Measurements from ENCODE around the gene PRDM11.

Gene PRDM11

GRCh38 chr11:45142241-45143055, 4.0 kb upstream of the PRDM11 start:
- no peak for FAIRE-seq

GRCh38 chr11:45143494-45143893, 2.9 kb upstream of the PRDM11 start:
- FAIRE-seq = no peak

GRCh38 chr11:45144126-45145082, 2.0 kb upstream of the PRDM11 start:
- no peak for FAIRE-seq

- no peak for FAIRE-seq
Observed at GRCh38 chr11:45145083-45145378, 1.4 kb upstream of the PRDM11 start.

- no peak for FAIRE-seq
Observed at GRCh38 chr11:45145379-45146071, 914 bp upstream of the PRDM11 start.

GRCh38 chr11:45147017-45147728, 734 bp downstream of the PRDM11 start:
- no peak for FAIRE-seq

- FAIRE-seq = no peak
Observed at GRCh38 chr11:45147891-45148675, 1.6 kb downstream of the PRDM11 start.

GRCh38 chr11:45149483-45150056, 3.1 kb downstream of the PRDM11 start:
- no peak for FAIRE-seq

- FAIRE-seq = no peak
Observed at GRCh38 chr11:45150301-45150700, 3.9 kb downstream of the PRDM11 start.

- no peak for FAIRE-seq
Observed at GRCh38 chr11:45150943-45151342, 4.5 kb downstream of the PRDM11 start.

GRCh38 chr11:45151362-45151982, 5.0 kb downstream of the PRDM11 start:
- no peak for FAIRE-seq

- FAIRE-seq = no peak
Observed at GRCh38 chr11:45152740-45153595, 6.5 kb downstream of the PRDM11 start.

GRCh38 chr11:45154276-45154675, 7.8 kb downstream of the PRDM11 start:
- no peak for FAIRE-seq

GRCh38 chr11:45155058-45155551, 8.7 kb downstream of the PRDM11 start:
- FAIRE-seq = no peak

GRCh38 chr11:45155627-45156180, 9.3 kb downstream of the PRDM11 start:
- FAIRE-seq = no peak

- no peak for FAIRE-seq
Observed at GRCh38 chr11:45156201-45156600, 9.8 kb downstream of the PRDM11 start.

GRCh38 chr11:45156741-45157140, 10.3 kb downstream of the PRDM11 start:
- no peak for FAIRE-seq

GRCh38 chr11:45157247-45158209, 11.1 kb downstream of the PRDM11 start:
- FAIRE-seq = no peak

Measured in colon (tissue), 2 donors.